Dermis microvascular lymphatic vessel endothelial cell (primary cell): ENCODE data around the gene ST6GALNAC3. TPM values are rescaled to one million over a fixed set of nuclear protein-coding genes. Genes with fewer than 3 reads are reported as not detected.

ENCODE experiments used
- DNase-seq, 2 donors: peaks; one replicate each; pipeline versions ENCODE4 v3.0.0 to v3.0.0-alpha.2; 2010; ENCODE audit warnings: low read depth in 2 of 2
- total RNA-seq: library from RNA; depleted of rRNA; stranded (reverse); fragments of >200 nt; gene quantifications from 2 replicates; pipeline ENCODE4 v1.2.1, GENCODE V29; 2014

The ST6GALNAC3 gene
- total RNA-seq, 1 donor from 2014 or later = 49.9 TPM

DNA sequence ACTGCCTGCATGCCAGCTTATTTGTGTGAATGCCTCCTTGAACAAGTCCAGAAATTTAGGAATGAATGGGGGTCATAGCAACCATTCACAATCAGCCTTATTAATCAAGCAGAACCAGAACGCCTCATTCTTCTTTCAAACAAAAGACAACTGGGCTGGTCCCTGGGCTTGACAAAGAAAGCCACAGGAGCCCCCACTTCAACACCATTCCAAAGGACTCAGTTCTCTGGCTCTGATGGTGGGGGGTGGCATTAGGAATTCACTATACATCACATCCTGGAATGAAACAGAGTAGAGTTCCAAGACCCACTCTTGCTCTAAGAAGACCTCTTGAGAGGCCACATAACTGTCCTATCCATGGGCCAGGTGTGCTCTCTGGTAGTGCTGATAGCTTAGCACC lies 606.1 kb downstream of the ST6GALNAC3 start:
- DNase-seq = no peak

DNA sequence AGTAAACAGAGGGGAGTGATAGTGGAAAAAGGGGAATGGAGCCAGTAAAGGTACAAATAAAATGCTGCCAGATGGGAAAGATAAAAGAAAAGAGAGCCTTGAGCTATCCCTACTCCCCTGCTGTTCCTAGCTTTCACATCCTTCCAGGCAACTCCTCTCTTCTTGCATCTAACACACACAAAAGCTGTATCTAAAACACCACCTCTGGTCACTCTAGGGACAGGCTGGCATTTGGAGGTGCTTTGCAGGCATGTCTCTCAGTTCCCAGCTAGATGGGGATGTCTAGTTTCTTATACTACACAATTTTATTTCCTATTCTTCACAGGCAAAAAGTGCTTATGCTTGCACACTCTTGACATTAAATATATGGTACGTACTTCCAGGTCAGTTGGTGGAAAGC lies 607.6 kb downstream of the ST6GALNAC3 start:
- no peak for DNase-seq

Other genes starting within 250 kb of the ST6GALNAC3 start
- not detected in 2 replicates for gene ASB17, start 142.3 kb upstream of the ST6GALNAC3 start, total RNA-seq